Stimulated activated CD4-positive, alpha-beta T cell treated with anti-CD3 and anti-CD28 coated beads, Interleukin-2, amount 100 ng/mL, for 4 hours (primary cell): Measurements from ENCODE around the gene CXCL14.

ENCODE experiments used
- DNase-seq: peaks from one replicate; pipeline ENCODE4 v3.0.0-alpha.2; 2020; ENCODE audit warnings: low read depth

The CXCL14 gene

GRCh38 chr5:135596157-135596763, 17.5 kb upstream of the CXCL14 start:
- DNase-seq: no peak

GRCh38 chr5:135594416-135594960, 15.7 kb upstream of the CXCL14 start:
- DNase-seq: no peak

GRCh38 chr5:135593886-135594285, 15.1 kb upstream of the CXCL14 start:
- no peak for DNase-seq

- no peak for DNase-seq
Observed at GRCh38 chr5:135593141-135593540, 14.3 kb upstream of the CXCL14 start.

GRCh38 chr5:135592312-135593045, 13.7 kb upstream of the CXCL14 start:
- DNase-seq: no peak

- no peak for DNase-seq
Observed at GRCh38 chr5:135591277-135591676, 12.5 kb upstream of the CXCL14 start.

- no peak for DNase-seq
Observed at GRCh38 chr5:135589152-135589551, 10.4 kb upstream of the CXCL14 start.

- no peak for DNase-seq
Observed at GRCh38 chr5:135587721-135588663, 9.2 kb upstream of the CXCL14 start.

- DNase-seq: no peak
Observed at GRCh38 chr5:135584918-135585317, 6.1 kb upstream of the CXCL14 start.

- no peak for DNase-seq
Observed at GRCh38 chr5:135584276-135584675, 5.5 kb upstream of the CXCL14 start.

- DNase-seq: no peak
Observed at GRCh38 chr5:135582099-135582781, 3.4 kb upstream of the CXCL14 start.

- DNase-seq: no peak
Observed at GRCh38 chr5:135578305-135578684, 496 bp downstream of the CXCL14 start.

GRCh38 chr5:135577421-135577820, 1.4 kb downstream of the CXCL14 start:
- DNase-seq: no peak

- DNase-seq: no peak
Observed at GRCh38 chr5:135576075-135576599, 2.7 kb downstream of the CXCL14 start.

GRCh38 chr5:135574493-135574892, 4.3 kb downstream of the CXCL14 start:
- DNase-seq: no peak

GRCh38 chr5:135571902-135572301, 6.9 kb downstream of the CXCL14 start:
- DNase-seq: no peak

GRCh38 chr5:135571066-135571609, 7.7 kb downstream of the CXCL14 start:
- DNase-seq: no peak

GRCh38 chr5:135570453-135570764, 8.4 kb downstream of the CXCL14 start:
- DNase-seq: no peak

GRCh38 chr5:135569755-135570452, 8.9 kb downstream of the CXCL14 start:
- DNase-seq: no peak

- no peak for DNase-seq
Observed at GRCh38 chr5:135568923-135569360, 9.8 kb downstream of the CXCL14 start.

GRCh38 chr5:135568246-135568645, 10.5 kb downstream of the CXCL14 start:
- DNase-seq: no peak
